IPS-18a (cell line): Measurements from ENCODE around the gene PRRC2B.

Experiments
- H3K27ac ChIP-seq: one replicate; pipeline ENCODE4 v1.5.1; 2013; ENCODE audit warnings: low read length
- H3K27me3 ChIP-seq: one replicate; pipeline ENCODE4 v1.6.1; 2013; ENCODE audit warnings: mild to moderate bottlenecking, low read length; ENCODE audit not compliant: control insufficient read depth, insufficient read depth
- H3K36me3 ChIP-seq: one replicate; pipeline ENCODE4 v1.6.1; 2013; ENCODE audit warnings: low read depth, low read length; ENCODE audit not compliant: control insufficient read depth
- H3K4me1 ChIP-seq: one replicate; pipeline ENCODE4 v1.6.1; 2013; ENCODE audit warnings: low read depth, low read length; ENCODE audit not compliant: control insufficient read depth
- H3K4me3 ChIP-seq: one replicate; pipeline ENCODE4 v1.5.1; 2013; ENCODE audit warnings: low read length
- H3K9ac ChIP-seq: one replicate; pipeline ENCODE4 v1.6.1; 2013; ENCODE audit warnings: mild to moderate bottlenecking, low read length, moderate library complexity
- H3K9me3 ChIP-seq: one replicate; pipeline ENCODE4 v1.6.1; 2013; ENCODE audit warnings: low read depth, low read length; ENCODE audit not compliant: control insufficient read depth

The PRRC2B gene

GRCh38 chr9:131485728-131486422 lies 92.0 kb downstream of the PRRC2B start:
- Histone ChIP-seq H3K27me3 (no peaks in the 10 kb centered on the region), H3K9ac (no peak overlapping the region), H3K9me3 (no peaks in the 10 kb centered on the region), H3K4me1 (no peaks in the 10 kb centered on the region), H3K36me3 (peaks cover 97% of the 10 kb centered on the region), H3K4me3 (no peak overlapping the region), H3K27ac (no peak overlapping the region)

- no peaks in the 10 kb centered on the region for H3K9me3 ChIP-seq
- H3K27ac ChIP-seq = no peak overlapping the region
- no peaks in the 10 kb centered on the region for H3K27me3 ChIP-seq
- H3K9ac ChIP-seq = no peak overlapping the region
- H3K36me3 ChIP-seq = peaks cover 100% of the 10 kb centered on the region
- no peaks in the 10 kb centered on the region for H3K4me1 ChIP-seq
- H3K4me3 ChIP-seq = no peak overlapping the region
Measured at GRCh38 chr9:131487001-131487400, 93.1 kb downstream of the PRRC2B start.

DNA sequence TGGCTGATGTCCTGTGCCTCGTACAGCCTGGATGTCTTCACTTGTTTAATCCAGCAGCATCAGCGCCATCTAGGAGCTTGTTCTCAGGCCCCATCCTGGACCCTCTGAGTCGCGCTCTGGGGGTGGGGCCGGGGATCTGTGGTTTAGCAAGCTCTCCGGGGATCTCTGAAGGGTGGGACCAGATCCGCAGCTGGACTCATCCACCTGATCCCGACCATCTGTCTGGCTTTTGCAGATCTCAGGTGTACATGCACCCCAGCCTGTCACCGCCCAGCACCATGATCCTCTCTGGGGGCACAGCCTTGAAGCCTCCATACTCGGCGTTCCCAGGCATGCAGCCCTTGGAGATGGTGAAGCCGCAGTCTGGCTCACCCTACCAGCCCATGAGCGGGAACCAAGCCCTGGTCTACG lies 93.7 kb downstream of the PRRC2B start:
- Histone ChIP-seq H3K9ac (no peak overlapping the region), H3K4me3 (no peak overlapping the region), H3K36me3 (peaks cover 100% of the 10 kb centered on the region), H3K27ac (no peak overlapping the region), H3K4me1 (no peaks in the 10 kb centered on the region), H3K9me3 (no peaks in the 10 kb centered on the region), H3K27me3 (no peaks in the 10 kb centered on the region)

GRCh38 chr9:131490514-131490913 lies 96.6 kb downstream of the PRRC2B start:
- H3K4me3 ChIP-seq = no peak overlapping the region
- no peaks in the 10 kb centered on the region for H3K4me1 ChIP-seq
- H3K27ac ChIP-seq = no peak overlapping the region
- H3K9me3 ChIP-seq = no peaks in the 10 kb centered on the region
- peaks cover 100% of the 10 kb centered on the region for H3K36me3 ChIP-seq
- H3K9ac ChIP-seq = no peak overlapping the region
- H3K27me3 ChIP-seq = no peaks in the 10 kb centered on the region

DNA sequence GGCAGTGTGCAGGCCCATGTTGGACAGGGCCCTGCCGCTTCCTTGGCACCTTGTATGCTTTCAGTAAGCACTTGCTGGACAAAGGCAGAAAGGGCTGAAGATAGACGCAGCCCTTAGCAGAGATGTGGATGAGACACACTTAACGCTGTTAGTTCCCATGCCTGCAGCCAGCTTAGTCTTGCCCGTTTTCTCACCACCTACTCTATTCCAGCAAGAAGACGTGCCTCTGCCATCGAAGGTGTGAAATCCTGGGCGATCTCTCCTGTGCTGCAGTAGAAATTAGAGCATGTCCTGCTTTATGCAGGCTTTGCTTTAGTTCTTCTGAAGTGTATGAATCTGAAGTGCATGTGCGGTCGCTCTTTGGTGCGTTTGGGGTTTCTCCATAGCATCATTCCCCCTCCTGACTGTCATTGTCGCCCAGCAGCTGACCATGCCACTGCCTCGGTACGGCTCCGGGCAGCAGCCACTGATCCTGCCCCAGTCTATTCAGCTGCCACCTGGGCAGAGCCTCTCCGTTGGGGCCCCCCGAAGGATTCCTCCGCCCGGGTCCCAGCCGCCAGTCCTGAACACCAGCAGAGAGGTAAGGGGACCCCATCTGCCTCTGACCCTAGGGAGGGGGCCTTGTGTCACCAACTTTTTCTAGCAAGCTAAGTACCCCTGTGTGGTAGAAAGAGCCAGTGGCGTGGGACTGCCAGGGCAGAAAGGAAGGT lies 97.3 kb downstream of the PRRC2B start:
- Histone ChIP-seq H3K36me3 (peaks cover 100% of the 10 kb centered on the region), H3K9ac (no peak overlapping the region), H3K4me1 (no peaks in the 10 kb centered on the region), H3K27me3 (no peaks in the 10 kb centered on the region), H3K9me3 (no peaks in the 10 kb centered on the region), H3K27ac (no peak overlapping the region), H3K4me3 (no peak overlapping the region)

DNA sequence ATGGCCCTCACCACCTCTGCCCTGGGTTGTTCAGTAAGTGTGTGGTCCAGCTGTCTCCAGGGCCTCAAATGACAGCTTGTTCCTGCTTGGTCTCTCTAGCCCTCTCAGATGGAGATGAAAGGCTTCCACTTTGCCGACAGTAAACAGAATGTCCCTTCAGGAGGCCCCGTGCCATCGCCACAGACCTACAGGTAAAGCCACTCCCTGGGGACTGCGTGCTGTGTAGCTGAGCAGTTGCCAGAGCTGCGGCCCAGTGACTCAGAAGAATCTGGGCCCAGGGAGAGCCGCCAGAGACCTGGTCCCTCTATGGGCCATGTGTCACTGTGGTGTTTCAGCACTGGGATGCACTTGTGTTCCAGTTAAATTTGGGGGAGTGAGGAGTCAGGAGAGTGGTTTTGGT lies 98.2 kb downstream of the PRRC2B start:
- no peaks in the 10 kb centered on the region for H3K4me1 ChIP-seq
- peaks cover 100% of the 10 kb centered on the region for H3K36me3 ChIP-seq
- no peaks in the 10 kb centered on the region for H3K27me3 ChIP-seq
- H3K9ac ChIP-seq = no peak overlapping the region
- H3K4me3 ChIP-seq = no peak overlapping the region
- H3K27ac ChIP-seq = no peak overlapping the region
- no peaks in the 10 kb centered on the region for H3K9me3 ChIP-seq

GRCh38 chr9:131494296-131494870 lies 100.5 kb downstream of the PRRC2B start:
- no peaks in the 10 kb centered on the region for H3K4me1 ChIP-seq
- H3K4me3 ChIP-seq = no peak overlapping the region
- H3K27ac ChIP-seq = no peak overlapping the region
- no peaks in the 10 kb centered on the region for H3K27me3 ChIP-seq
- peaks cover 100% of the 10 kb centered on the region for H3K36me3 ChIP-seq
- H3K9me3 ChIP-seq = no peaks in the 10 kb centered on the region
- no peak overlapping the region for H3K9ac ChIP-seq

DNA sequence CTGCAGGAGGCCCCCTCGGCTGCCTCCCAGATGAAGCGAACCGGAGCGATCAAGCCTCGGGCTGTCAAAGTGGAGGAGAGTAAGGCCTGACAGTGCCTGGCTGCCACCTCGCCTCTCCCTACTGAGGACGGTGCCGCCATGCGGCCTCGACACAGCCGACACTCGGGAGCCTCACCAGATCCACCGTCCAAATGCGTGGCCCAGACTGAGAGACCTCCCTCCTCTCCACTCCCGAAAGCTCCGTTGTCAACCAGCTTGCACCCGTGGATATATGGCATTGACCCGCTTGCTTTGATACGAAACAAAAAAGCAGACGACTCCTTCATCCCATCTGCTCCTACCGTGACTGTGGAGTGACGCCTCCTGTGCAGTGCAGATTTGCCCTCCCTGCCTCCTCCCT lies 101.9 kb downstream of the PRRC2B start:
- H3K36me3 ChIP-seq = peaks cover 90% of the 10 kb centered on the region

GRCh38 chr9:131496844-131497405 lies 103.0 kb downstream of the PRRC2B start:
- Histone ChIP-seq H3K27me3 (no peaks in the 10 kb centered on the region), H3K4me3 (no peak overlapping the region), H3K9ac (no peak overlapping the region), H3K27ac (no peak overlapping the region), H3K4me1 (no peaks in the 10 kb centered on the region), H3K9me3 (no peaks in the 10 kb centered on the region), H3K36me3 (peaks cover 79% of the 10 kb centered on the region)

More for the DNA sequence above, 101.9 kb downstream of the PRRC2B start:
- Histone ChIP-seq H3K27me3 (no peaks in the 10 kb centered on the region), H3K9me3 (no peaks in the 10 kb centered on the region), H3K9ac (no peak overlapping the region), H3K4me1 (no peaks in the 10 kb centered on the region), H3K27ac (no peak overlapping the region), H3K4me3 (no peak overlapping the region)

DNA sequence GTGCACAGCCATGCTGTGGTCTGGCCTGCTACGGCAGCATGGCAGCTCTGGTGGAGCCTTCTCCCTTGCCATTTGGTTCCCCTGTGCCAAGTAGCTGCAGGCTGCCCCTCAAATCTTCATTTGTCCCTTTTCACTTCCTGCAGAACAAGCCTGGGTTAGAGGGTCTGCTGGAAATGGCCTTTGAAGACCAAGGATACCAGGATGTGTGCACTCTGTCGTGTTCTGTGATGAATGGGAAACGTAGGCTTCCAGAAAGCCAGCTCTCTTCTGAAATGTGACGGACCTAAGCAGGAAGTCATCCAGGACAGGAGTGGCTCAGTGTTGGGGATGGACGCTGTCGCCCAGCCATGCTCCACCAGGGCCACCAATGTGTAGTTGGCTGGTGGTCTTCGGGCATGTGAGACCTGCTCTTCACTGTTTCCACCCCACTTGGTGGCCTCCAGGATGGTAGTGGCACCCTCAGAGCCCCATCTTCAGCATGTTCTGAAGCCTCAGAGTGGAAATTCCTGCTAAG lies 105.4 kb downstream of the PRRC2B start:
- no peaks in the 10 kb centered on the region for H3K9me3 ChIP-seq
- no peak overlapping the region for H3K27ac ChIP-seq
- peaks cover 10% of the 10 kb centered on the region for H3K27me3 ChIP-seq
- H3K9ac ChIP-seq = no peak overlapping the region
- no peak overlapping the region for H3K4me3 ChIP-seq
- peaks cover 55% of the 10 kb centered on the region for H3K36me3 ChIP-seq
- peaks cover 5% of the 10 kb centered on the region for H3K4me1 ChIP-seq

GRCh38 chr9:131500377-131500776 lies 106.5 kb downstream of the PRRC2B start:
- H3K4me3 ChIP-seq = no peak overlapping the region
- peaks cover 10% of the 10 kb centered on the region for H3K27me3 ChIP-seq
- H3K9me3 ChIP-seq = no peaks in the 10 kb centered on the region
- peaks cover 6% of the 10 kb centered on the region for H3K4me1 ChIP-seq
- H3K27ac ChIP-seq = no peak overlapping the region
- no peak overlapping the region for H3K9ac ChIP-seq
- peaks cover 44% of the 10 kb centered on the region for H3K36me3 ChIP-seq
